HEK293 (cell line): ENCODE results near the gene TEAD3.

Experiments
- CTCF ChIA-PET: fragments of 350-600 bp; formaldehyde crosslinking; extraction: SDS; loops from one replicate; lab custom pipeline; 2021; ENCODE audit warnings: antibody characterized with exemption; lab: Yijun Ruan, JAX
- POLR2A ChIA-PET: fragments of 300-600 bp; formaldehyde crosslinking; extraction: SDS; loops from one replicate; lab custom pipeline; 2020; ENCODE audit warnings: antibody characterized with exemption, inconsistent platforms; lab: Yijun Ruan, JAX
- H3K27ac ChIP-seq: fragments of 200-500 bp; sonication (Bioruptor generic); 2 replicates; pipeline ENCODE4 v1.5.1; 2014; ENCODE audit warnings: low read depth, low read length, control low read depth, inconsistent platforms; ENCODE audit errors: extremely low read depth
- H3K36me3 ChIP-seq, 2 experiments: fragments of 200-500 bp in 1 of 2; sonication (Bioruptor generic) in 1 of 2; 1 replicate in 1 of 2; 2 replicates in 1 of 2; pipeline ENCODE4 v1.5.1; 2014 to 2017; ENCODE audit warnings: inconsistent platforms in 2 of 2, low read length in 2 of 2; ENCODE audit not compliant: control insufficient read depth in 2 of 2, insufficient read depth in 1 of 2
- H3K4me1 ChIP-seq: fragments of 200-500 bp; sonication (Bioruptor generic); 2 replicates; pipeline ENCODE4 v1.5.1; 2014; ENCODE audit warnings: mild to moderate bottlenecking, low read length, inconsistent platforms; ENCODE audit not compliant: control insufficient read depth, insufficient read depth
- H3K4me3 ChIP-seq: 2 replicates; pipeline ENCODE4 v1.5.1; 2011; ENCODE audit warnings: low read depth, mild to moderate bottlenecking, control low read depth, low read length, moderate library complexity
- H3K9me3 ChIP-seq: fragments of 200-500 bp; sonication (Bioruptor generic); 2 replicates; pipeline ENCODE4 v1.5.1; 2014; ENCODE audit warnings: low read depth, low read length, inconsistent platforms; ENCODE audit not compliant: control insufficient read depth, insufficient read depth
- EGR2 ChIP-seq: fragments of 450-650 bp; formaldehyde crosslinking; IDR thresholded peaks from 2 replicates; pipeline ENCODE4 v1.5.1; 2016; ENCODE audit warnings: low read depth, missing biosample characterization, missing genetic modification characterization
- KLF1 ChIP-seq: fragments of 450-650 bp; formaldehyde crosslinking; IDR thresholded peaks from 2 replicates; pipeline ENCODE4 v1.5.1; 2016; ENCODE audit warnings: missing biosample characterization, missing genetic modification characterization
- PRDM10 ChIP-seq: fragments of 450-650 bp; formaldehyde crosslinking; IDR thresholded peaks from 2 replicates; pipeline ENCODE4 v1.5.1; 2016; ENCODE audit warnings: missing biosample characterization, missing genetic modification characterization
- SCRT2 ChIP-seq: fragments of 450-650 bp; formaldehyde crosslinking; IDR thresholded peaks from 2 replicates; pipeline ENCODE4 v1.5.1; 2016; ENCODE audit warnings: missing biosample characterization, missing genetic modification characterization
- SP3 ChIP-seq: fragments of 450-650 bp; formaldehyde crosslinking; IDR thresholded peaks from 2 replicates; pipeline ENCODE4 v1.5.1; 2016; ENCODE audit warnings: missing biosample characterization, missing genetic modification characterization
- TCF7L2 ChIP-seq: IDR thresholded peaks from 2 replicates; pipeline ENCODE4 v1.6.1; 2011; ENCODE audit warnings: low read depth, mild to moderate bottlenecking, inconsistent platforms, low read length, moderate library complexity, borderline replicate concordance
- ZBTB20 ChIP-seq: fragments of 450-650 bp; formaldehyde crosslinking; IDR thresholded peaks from 2 replicates; pipeline ENCODE4 v1.5.1; 2016; ENCODE audit warnings: missing biosample characterization, missing genetic modification characterization
- ZFHX2 ChIP-seq: fragments of 450-650 bp; formaldehyde crosslinking; conservative IDR thresholded peaks from 2 replicates; pipeline ENCODE4 v1.5.1; 2016; ENCODE audit warnings: missing biosample characterization, missing genetic modification characterization
- ZFP69B ChIP-seq: fragments of 450-650 bp; formaldehyde crosslinking; IDR thresholded peaks from 2 replicates; pipeline ENCODE4 v1.5.1; 2016; ENCODE audit warnings: missing biosample characterization, missing genetic modification characterization
- ZNF174 ChIP-seq: fragments of 450-650 bp; formaldehyde crosslinking; IDR thresholded peaks from 2 replicates; pipeline ENCODE4 v1.5.0; 2017; ENCODE audit warnings: missing biosample characterization, mild to moderate bottlenecking, missing genetic modification characterization
- ZNF221 ChIP-seq: fragments of 450-650 bp; formaldehyde crosslinking; IDR thresholded peaks from 2 replicates; pipeline ENCODE4 v1.5.1; 2017; ENCODE audit warnings: missing biosample characterization, missing genetic modification characterization, borderline replicate concordance
- ZNF223 ChIP-seq: fragments of 450-650 bp; formaldehyde crosslinking; IDR thresholded peaks from 2 replicates; pipeline ENCODE4 v1.5.1; 2016; ENCODE audit warnings: missing biosample characterization, missing genetic modification characterization
- ZNF302 ChIP-seq: fragments of 450-650 bp; formaldehyde crosslinking; IDR thresholded peaks from 2 replicates; pipeline ENCODE4 v1.5.1; 2016; ENCODE audit warnings: missing biosample characterization, missing genetic modification characterization, low read depth
- ZNF311 ChIP-seq: fragments of 450-650 bp; formaldehyde crosslinking; IDR thresholded peaks from 2 replicates; pipeline ENCODE4 v1.5.1; 2017; ENCODE audit warnings: missing biosample characterization, missing genetic modification characterization, borderline replicate concordance
- ZNF350 ChIP-seq: fragments of 450-650 bp; formaldehyde crosslinking; IDR thresholded peaks from 2 replicates; pipeline ENCODE4 v1.5.0; 2017; ENCODE audit warnings: missing biosample characterization, mild to moderate bottlenecking, missing genetic modification characterization
- ZNF37A ChIP-seq: fragments of 450-650 bp; IDR thresholded peaks from 2 replicates; pipeline ENCODE4 v1.5.1; 2018; ENCODE audit warnings: missing biosample characterization, missing genetic modification characterization
- ZNF391 ChIP-seq: fragments of 450-650 bp; formaldehyde crosslinking; IDR thresholded peaks from 2 replicates; pipeline ENCODE4 v1.5.1; 2016; ENCODE audit warnings: low read depth, missing biosample characterization, missing genetic modification characterization, borderline replicate concordance
- ZNF473 ChIP-seq: fragments of 450-650 bp; formaldehyde crosslinking; IDR thresholded peaks from 2 replicates; pipeline ENCODE4 v1.5.1; 2017; ENCODE audit warnings: missing biosample characterization, missing genetic modification characterization
- ZNF600 ChIP-seq: fragments of 450-650 bp; formaldehyde crosslinking; IDR thresholded peaks from 2 replicates; pipeline ENCODE4 v1.5.1; 2016; ENCODE audit warnings: missing biosample characterization, missing genetic modification characterization
- TF ChIP-seq, protein P1 (sequence below): fragments of 450-650 bp; IDR thresholded peaks from 2 replicates; pipeline ENCODE4 v1.5.1; 2018; ENCODE audit warnings: missing biosample characterization, missing genetic modification characterization
- TF ChIP-seq, protein P2 (sequence below): fragments of 450-650 bp; formaldehyde crosslinking; IDR thresholded peaks from 2 replicates; pipeline ENCODE4 v1.5.1; 2017; ENCODE audit warnings: missing biosample characterization, missing genetic modification characterization

The TEAD3 gene

GRCh38 chr6:35488517-35488862 lies 8.4 kb downstream of the TEAD3 start:
- Histone ChIP-seq H3K4me3 (no peak overlapping the region), H3K4me1 (peaks cover 21% of the 10 kb centered on the region), H3K27ac (peak overlapping the region; percentile 20; the same call in 1 of the 2 replicates), H3K36me3 (peaks cover 0 to 8% of the 10 kb centered on the region in 2 experiments; a peak in 1 of 3 replicates), H3K9me3 (no peaks in the 10 kb centered on the region)
- POLR2A ChIA-PET, result interaction anchor here (3.7 to 15.4 kb wide), 2 partner anchors 8 to 16 kb away, joined by 20 to 198 read pairs; partner anchors contain the start of genes RPL10A and TEAD3
- CTCF ChIA-PET, result interaction anchor here (0.7 to 1.1 kb wide), 2 partner anchors 21 to 92 kb away, joined by 3 to 4 read pairs; no protein-coding TSS in a partner anchor
- TF ChIP-seq ZBTB20, result 0 out of 2 replicates have a peak, but pooled peaks have one; percentile 38
- TF ChIP-seq ZNF37A, result no peak
- peak; percentile 56 for TF ChIP-seq SCRT2 (tag by site-specific recombination)
- peak; percentile 66 for TF ChIP-seq PRDM10
- TF ChIP-seq ZNF350, result no peak

DNA sequence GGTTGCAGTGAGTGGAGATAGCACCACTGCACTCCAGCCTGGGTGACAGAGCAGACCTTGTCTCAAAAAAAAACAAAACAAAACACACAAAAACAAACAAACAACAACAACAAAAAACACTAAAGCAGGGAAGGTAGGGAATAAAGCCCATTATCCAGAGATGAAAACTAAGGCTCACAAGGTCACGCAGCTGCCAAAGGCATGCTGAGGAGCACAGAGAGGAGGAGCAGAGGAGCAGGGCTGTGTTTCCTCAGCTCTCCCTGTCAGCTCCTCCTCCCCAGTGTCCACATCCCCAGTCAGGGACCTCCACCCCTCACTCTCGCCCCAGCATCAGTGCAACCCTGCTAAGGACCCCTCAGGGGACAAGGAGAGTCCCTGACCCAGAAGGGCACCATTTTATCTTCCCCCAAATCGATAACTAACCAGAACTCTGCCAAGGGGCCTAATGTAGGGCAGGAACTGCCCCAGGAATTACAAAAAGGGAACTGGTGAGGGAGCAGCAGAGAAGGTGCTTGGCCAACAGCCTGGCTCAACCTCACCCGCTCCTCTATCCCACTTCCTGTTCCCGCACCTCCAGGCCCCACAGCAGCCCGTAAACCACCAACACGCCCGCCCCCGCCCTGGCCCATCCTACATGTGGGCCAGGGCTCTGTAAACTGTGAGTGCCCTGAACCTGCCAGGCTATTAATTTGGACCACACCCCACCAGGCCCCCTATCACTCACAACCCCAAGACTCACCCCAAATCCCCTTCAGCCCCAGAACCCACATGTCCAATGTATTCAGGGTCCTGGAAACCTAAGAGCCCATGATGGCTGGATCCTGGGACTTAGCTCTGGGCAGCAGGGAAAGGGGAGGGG lies 9.0 kb downstream of the TEAD3 start:
- Histone ChIP-seq H3K9me3 (no peaks in the 10 kb centered on the region), H3K36me3 (peaks cover 0 to 7% of the 10 kb centered on the region in 2 experiments; a peak in 1 of 3 replicates), H3K4me3 (no peak overlapping the region), H3K27ac (peak overlapping the region; percentile 20; the same call in 1 of the 2 replicates), H3K4me1 (peaks cover 21% of the 10 kb centered on the region)
- ChIA-PET POLR2A (interaction anchor here (0.7 to 15.4 kb wide), 3 partner anchors 8 to 16 kb away, joined by 3 to 198 read pairs (median 20); partner anchors contain the start of genes RPL10A and TEAD3), CTCF (interaction anchor here (0.5 to 1.2 kb wide), 6 partner anchors 9 to 96 kb away, joined by 3 to 8 read pairs (median 4); partner anchors contain the start of gene TEAD3)
- TF ChIP-seq SP3 (tag by site-specific recombination) (peak; percentile 26), ZNF473 (tag by site-specific recombination) (no peak), ZNF174 (tag by site-specific recombination) (no peak), ZNF600 (tag by site-specific recombination) (0 out of 2 replicates have a peak, but pooled peaks have one; percentile 30), TCF7L2 (no peak), ZNF311 (tag by site-specific recombination) (no peak), PRDM10 (no peak), ZNF302 (no peak), ZNF223 (tag by site-specific recombination) (0 out of 2 replicates have a peak, but pooled peaks have one; percentile 30), ZFHX2 (tag by site-specific recombination) (peak; percentile 93), ZNF391 (tag by site-specific recombination) (no peak; the same call in 1 of the 2 replicates), EGR2 (peak; percentile 90), ZFP69B (tag by site-specific recombination) (0 out of 2 replicates have a peak, but pooled peaks have one; percentile 31), ZNF221 (tag by site-specific recombination) (no peak), KLF1 (tag by site-specific recombination) (peak; percentile 92)
- TF ChIP-seq, protein P1, sequence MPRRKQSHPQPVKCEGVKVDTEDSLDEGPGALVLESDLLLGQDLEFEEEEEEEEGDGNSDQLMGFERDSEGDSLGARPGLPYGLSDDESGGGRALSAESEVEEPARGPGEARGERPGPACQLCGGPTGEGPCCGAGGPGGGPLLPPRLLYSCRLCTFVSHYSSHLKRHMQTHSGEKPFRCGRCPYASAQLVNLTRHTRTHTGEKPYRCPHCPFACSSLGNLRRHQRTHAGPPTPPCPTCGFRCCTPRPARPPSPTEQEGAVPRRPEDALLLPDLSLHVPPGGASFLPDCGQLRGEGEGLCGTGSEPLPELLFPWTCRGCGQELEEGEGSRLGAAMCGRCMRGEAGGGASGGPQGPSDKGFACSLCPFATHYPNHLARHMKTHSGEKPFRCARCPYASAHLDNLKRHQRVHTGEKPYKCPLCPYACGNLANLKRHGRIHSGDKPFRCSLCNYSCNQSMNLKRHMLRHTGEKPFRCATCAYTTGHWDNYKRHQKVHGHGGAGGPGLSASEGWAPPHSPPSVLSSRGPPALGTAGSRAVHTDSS, result no peak
- TF ChIP-seq, protein P2, sequence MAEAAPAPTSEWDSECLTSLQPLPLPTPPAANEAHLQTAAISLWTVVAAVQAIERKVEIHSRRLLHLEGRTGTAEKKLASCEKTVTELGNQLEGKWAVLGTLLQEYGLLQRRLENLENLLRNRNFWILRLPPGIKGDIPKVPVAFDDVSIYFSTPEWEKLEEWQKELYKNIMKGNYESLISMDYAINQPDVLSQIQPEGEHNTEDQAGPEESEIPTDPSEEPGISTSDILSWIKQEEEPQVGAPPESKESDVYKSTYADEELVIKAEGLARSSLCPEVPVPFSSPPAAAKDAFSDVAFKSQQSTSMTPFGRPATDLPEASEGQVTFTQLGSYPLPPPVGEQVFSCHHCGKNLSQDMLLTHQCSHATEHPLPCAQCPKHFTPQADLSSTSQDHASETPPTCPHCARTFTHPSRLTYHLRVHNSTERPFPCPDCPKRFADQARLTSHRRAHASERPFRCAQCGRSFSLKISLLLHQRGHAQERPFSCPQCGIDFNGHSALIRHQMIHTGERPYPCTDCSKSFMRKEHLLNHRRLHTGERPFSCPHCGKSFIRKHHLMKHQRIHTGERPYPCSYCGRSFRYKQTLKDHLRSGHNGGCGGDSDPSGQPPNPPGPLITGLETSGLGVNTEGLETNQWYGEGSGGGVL (tag by site-specific recombination), result peak; percentile 56; the same call in 1 of the 2 replicates
